K562 (cell line): Measurements from ENCODE around the gene RHOBTB3. TPM values are rescaled to one million over a fixed set of nuclear protein-coding genes. Genes with fewer than 3 reads are reported as not detected.
A peak's percentile ranks its signal among the peaks of the same experiment; 100 is the strongest.

Experiments
- BRCA1 ChIP-seq, 2 experiments: fragments of 450-650 bp in 1 of 2; sonication (generic) in 1 of 2; formaldehyde crosslinking in 1 of 2; IDR thresholded peaks; 2 replicates each; pipeline versions ENCODE4 v1.5.0 to v1.6.1; 2017 to 2020; ENCODE audit warnings: mild to moderate bottlenecking in 1 of 2, missing genetic modification reagents in 1 of 2
- CEBPZ ChIP-seq: fragments of 150-350 bp; IDR thresholded peaks from 2 replicates; pipeline ENCODE4 v1.6.1; 2014; ENCODE audit warnings: low read depth, mild to moderate bottlenecking, low read length, borderline replicate concordance
- CHD1 ChIP-seq: fragments of 200-600 bp; sonication (generic); IDR thresholded peaks from one replicate; pipeline ENCODE4 v1.6.1; 2012; ENCODE audit warnings: mild to moderate bottlenecking, moderate library complexity, low read length, inconsistent platforms
- CHD4 ChIP-seq: fragments of 200-600 bp; sonication (generic); IDR thresholded peaks from 3 replicates; pipeline ENCODE4 v1.6.1; 2012; ENCODE audit warnings: low read depth, mild to moderate bottlenecking, mixed read lengths, low read length, inconsistent platforms; ENCODE audit not compliant: insufficient read depth, insufficient replicate concordance, poor library complexity, severe bottlenecking
- GTF2E2 ChIP-seq: fragments of 200-800 bp; sonication (Bioruptor generic); IDR thresholded peaks from 2 replicates; pipeline ENCODE4 v1.6.1; 2016; ENCODE audit warnings: missing genetic modification characterization, missing compliant biosample characterization
- HMBOX1 ChIP-seq: sonication (generic); IDR thresholded peaks from 2 replicates; pipeline ENCODE4 v1.6.1; 2016
- MCM5 ChIP-seq: fragments of 450-650 bp; IDR thresholded peaks from 2 replicates; pipeline ENCODE4 v1.6.1; 2016; ENCODE audit warnings: low read depth
- MTA1 ChIP-seq: fragments of 450-650 bp; IDR thresholded peaks from 2 replicates; pipeline ENCODE4 v1.6.1; 2017; ENCODE audit warnings: borderline replicate concordance
- PHTF2 ChIP-seq: fragments of 250-450 bp; sonication (Bioruptor Pico); IDR thresholded peaks from 2 replicates; pipeline ENCODE4 v1.5.0; 2021; ENCODE audit warnings: mild to moderate bottlenecking
- SRSF9 ChIP-seq: fragments of 200-400 bp; formaldehyde crosslinking; IDR thresholded peaks from 2 replicates; pipeline ENCODE4 v1.6.1; 2017; ENCODE audit warnings: low read depth, low read length, borderline replicate concordance
- STAT5A ChIP-seq: IDR thresholded peaks from 2 replicates; pipeline ENCODE4 v1.6.1; 2012; ENCODE audit warnings: low read length, inconsistent platforms, borderline replicate concordance
- ZBTB7A ChIP-seq: IDR thresholded peaks from 2 replicates; pipeline ENCODE4 v1.6.1; 2011; ENCODE audit warnings: low read depth, mild to moderate bottlenecking, low read length, moderate library complexity, borderline replicate concordance; ENCODE audit not compliant: control insufficient read depth
- ZMIZ1 ChIP-seq, 2 experiments: fragments of 150-350 bp in 1 of 2; IDR thresholded peaks; 2 replicates each; pipeline ENCODE4 v1.6.1; 2012 to 2016; ENCODE audit warnings: low read depth in 2 of 2, low read length in 2 of 2, mild to moderate bottlenecking in 1 of 2, moderate library complexity in 1 of 2
- ZNF436 ChIP-seq: fragments of 250-450, 450-650 bp; sonication (Bioruptor Pico); formaldehyde crosslinking; IDR thresholded peaks from 2 replicates; pipeline ENCODE4 v1.7.0; 2020; ENCODE audit warnings: mild to moderate bottlenecking
- ZZZ3 ChIP-seq: fragments of 450-650 bp; IDR thresholded peaks from 2 replicates; pipeline ENCODE4 v1.6.1; 2016; ENCODE audit warnings: antibody characterized with exemption, mild to moderate bottlenecking, moderate library complexity
- polyA plus RNA-seq, 8 experiments: library from polyadenylated mRNA; depleted of rRNA in 4 of 8; stranded (reverse) in 5 of 8; unstranded in 3 of 8; fragments of >200 nt; fragmentation: Nextera tagmentation in 2 of 8; fragmentation: Illumina TruSeq in 1 of 8; extraction: Ambion mirVana in 2 of 8; extraction: Trizol in 1 of 8; gene quantifications; 2 replicates each; pipeline versions ENCODE4 v1.2.1 to v1.2.3, GENCODE V29; 2011 to 2014; ENCODE audit warnings: inconsistent platforms in 1 of 8, missing spikeins in 1 of 8
- total RNA-seq, 7 experiments: library from RNA; depleted of rRNA in 6 of 7; stranded (reverse); fragments of >200 nt in 6 of 7; fragmentation: Illumina TruSeq in 2 of 7; extraction: Trizol in 2 of 7; gene quantifications; 2 replicates each; pipeline versions ENCODE4 v1.2.1 to v1.2.3, GENCODE V29; 2011 to 2021; ENCODE audit warnings: low replicate concordance in 1 of 7

The RHOBTB3 gene
- total and polyA plus RNA-seq, 9 of the 15 experiments (the other 6 are each of a cell fraction or from before 2014, with no cell fraction given) = 39.7 to 143 (median 115) TPM

- TF ChIP-seq MCM5 (no peak), STAT5A (peak; percentile 97), BRCA1 (IDR thresholded peaks at IDR 0.05) (no peak), BRCA1 (CRISPR knock-in tag; IDR thresholded peaks at IDR 0.05) (no peak), SRSF9 (no peak), MTA1 (peak; percentile 82; the same call in 1 of the 2 replicates), HMBOX1 (peak; percentile 71), ZNF436 (peak; percentile 73), GTF2E2 (peak; percentile 98), CHD4 (no peak), ZMIZ1 (IDR thresholded peaks at IDR 0.05; ENCODE audit: low read depth in 2 of 2, low read length in 2 of 2) (no peak), PHTF2 (CRISPR knock-in tag) (peak; percentile 98), CHD1 (no peak), ZBTB7A (no peak), CEBPZ (no peak), ZZZ3 (no peak)
These were observed 2.5 kb upstream of the RHOBTB3 start (continued) for GRCh38 chr5:95728494-95729114.
